CMK (cell line): ENCODE results near the gene FERMT2.
"Not testable (repeated sequence)": the region's sequence is repeated elsewhere in the genome, so short reads cannot be mapped to it uniquely, and the experiment has no call there.

Experiments used
- DNase-seq: peaks from one replicate; pipeline ENCODE4 v3.0.0-alpha.2; 2010; ENCODE audit warnings: low read depth

Gene FERMT2

DNA sequence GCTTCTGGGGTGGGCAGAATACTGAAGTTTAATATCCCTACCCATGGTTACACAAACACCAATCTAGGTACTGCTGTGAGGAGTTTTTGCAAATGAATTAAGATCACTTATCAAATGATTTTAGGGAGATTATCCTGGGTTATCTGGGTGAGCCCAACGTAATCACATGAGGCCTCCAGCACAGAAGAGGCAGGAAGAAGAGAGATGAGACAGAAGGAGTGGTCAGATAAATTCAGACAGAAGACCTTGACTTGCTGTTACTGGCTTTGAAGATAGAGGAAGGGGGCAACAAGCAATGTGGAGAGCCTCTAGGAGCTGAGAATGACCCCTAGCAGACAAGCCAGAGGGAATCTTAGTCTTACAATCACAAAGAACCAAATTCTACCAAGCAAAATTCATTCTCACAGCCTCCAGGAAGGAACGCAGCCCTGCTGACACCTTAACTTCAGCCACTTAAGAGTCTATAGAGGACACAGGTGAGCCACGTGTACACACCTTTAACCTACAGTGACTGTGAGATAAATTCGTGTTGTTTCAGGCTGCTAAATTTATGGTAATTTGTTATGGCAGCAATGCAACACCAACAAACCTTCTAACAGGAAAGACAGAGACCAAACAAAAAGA lies 49.4 kb downstream of the FERMT2 start:
- DNase-seq = no peak

DNA sequence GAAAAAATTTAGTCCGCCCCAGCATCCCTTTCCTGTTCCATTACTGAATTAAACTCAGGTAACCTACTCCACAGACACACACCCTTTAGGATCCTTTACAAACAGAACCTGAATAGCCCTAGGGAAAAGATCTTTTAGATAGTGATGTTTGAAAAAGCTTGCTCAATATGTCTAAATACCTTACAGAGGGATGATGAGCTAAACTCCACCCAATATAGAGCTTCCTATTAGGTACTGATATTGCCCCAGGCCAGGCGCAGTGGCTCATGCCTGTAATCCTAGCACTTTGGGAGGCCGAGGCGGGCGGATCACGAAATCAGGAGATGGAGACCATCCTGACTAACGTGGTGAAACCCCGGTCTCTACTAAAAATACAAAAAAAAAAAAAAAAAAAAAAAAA lies 50.1 kb downstream of the FERMT2 start:
- no peak for DNase-seq

DNA sequence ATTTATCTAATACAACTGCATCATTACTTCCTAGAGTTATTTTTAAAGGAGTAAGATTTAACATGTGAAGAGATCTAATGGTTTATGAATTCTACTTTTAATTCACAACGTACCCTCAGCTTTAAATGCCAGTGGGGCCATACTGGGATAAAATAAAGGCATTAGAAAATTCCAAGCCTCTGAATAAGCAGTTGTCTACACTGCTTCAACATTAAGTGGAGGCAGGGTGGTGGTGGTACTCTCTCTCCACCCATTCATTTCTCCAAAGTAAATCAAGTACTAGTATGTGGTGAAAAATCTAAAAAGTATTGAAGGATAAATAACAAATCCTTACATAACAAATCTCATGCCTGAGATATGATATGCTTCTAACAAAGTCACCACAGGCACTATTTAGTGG lies 52.4 kb downstream of the FERMT2 start:
- DNase-seq = no peak

DNA sequence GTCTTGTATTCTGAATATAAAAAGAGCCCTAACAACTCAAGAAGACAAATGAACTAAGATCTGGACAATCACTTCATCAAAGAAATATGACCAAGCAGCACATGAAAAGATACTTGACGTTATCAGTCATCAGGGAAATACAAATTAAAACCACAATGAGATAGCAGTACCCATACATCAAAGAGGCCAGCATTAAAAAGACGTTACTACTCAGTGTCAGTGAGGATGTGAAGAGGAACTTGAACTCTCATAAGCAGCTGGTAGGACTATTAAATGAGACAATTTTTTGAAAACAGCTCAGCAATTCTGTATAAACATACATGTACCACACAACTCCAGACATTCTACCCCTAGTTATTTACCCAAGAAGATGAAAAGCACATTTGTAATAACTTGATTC lies 55.9 kb downstream of the FERMT2 start:
- DNase-seq = no peak

DNA sequence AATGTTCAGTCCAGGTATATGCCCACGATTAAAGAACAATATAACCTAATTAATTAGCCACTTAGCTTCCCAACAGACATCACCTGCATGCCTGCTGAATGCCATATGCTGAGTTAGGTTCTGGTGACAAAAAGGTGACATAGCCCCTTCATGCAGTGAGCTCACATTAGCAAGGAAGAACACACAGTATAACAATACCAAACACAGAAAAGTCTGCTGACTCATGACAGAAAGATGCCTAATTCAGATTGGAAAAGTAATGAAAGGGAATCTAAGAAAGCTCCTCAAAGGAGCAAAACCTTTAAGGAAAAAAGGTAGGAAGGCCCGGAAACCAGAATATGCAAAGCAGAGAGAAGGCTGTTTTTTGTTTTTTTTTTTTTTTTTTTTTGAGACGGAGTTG lies 59.0 kb downstream of the FERMT2 start:
- DNase-seq = no peak

DNA sequence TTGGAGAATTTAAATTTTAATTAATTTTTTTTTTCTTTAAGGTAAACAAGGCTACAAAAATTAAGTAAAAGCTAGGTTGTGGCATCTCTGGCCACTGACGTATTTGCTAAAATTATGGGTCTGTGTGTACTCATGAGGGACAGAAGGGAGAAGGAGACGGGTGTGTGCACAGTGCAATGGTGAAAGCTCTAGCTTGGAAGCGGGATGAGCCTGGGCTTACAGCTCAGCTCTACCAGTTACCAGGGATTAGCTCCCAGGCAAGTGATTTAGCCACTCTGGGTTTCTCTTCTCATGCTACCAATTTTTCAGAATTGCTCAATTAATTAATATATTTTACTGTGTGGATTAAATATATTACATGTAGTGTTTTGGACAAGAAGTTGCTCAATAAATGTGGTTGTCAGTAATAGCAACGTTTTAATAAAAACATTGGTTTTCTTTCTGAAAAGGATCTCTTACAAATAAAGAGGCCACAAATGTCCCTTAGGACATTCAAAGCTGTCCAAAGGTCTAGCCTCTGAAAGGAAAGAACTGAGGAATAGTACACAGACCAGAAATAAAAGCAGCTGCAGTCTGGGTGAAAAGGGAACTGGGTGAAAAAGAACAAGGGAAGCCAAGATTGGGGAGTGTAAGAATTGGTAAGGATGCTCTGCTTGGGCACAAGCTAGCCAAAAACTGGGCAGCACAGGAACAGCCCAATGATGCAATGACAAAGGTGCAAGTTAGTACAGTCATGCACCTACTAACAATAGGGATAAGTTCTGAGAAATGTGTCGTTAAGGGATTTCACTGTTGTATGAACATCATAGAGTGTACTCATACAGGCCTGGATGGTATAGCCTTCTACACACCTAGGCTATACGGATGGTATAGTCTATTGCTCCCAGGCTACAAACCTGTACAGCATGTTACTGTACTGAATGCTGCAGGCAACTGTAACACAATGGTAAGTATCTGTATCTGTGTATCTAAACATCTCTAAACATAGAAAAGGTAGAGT lies 61.7 kb downstream of the FERMT2 start:
- DNase-seq = no peak

DNA sequence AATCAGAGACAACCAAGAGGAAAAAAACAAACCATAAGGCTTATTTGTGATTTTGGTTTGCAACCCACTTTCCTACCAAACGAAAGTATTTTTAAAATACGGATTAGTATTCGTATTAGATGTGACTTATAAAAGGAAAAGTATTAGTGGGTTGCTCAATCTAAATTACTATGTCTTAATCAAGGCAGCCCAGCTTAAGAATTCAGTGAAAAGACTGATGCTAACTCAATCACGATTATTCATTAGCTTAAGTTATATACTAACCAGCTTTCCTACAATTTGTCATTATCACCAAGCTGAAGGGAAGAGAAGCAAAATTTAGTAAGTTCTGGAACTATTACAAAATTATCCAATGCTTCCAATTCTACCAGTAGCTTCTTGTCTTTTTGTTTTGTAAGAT lies 62.7 kb downstream of the FERMT2 start:
- DNase-seq = no peak

DNA sequence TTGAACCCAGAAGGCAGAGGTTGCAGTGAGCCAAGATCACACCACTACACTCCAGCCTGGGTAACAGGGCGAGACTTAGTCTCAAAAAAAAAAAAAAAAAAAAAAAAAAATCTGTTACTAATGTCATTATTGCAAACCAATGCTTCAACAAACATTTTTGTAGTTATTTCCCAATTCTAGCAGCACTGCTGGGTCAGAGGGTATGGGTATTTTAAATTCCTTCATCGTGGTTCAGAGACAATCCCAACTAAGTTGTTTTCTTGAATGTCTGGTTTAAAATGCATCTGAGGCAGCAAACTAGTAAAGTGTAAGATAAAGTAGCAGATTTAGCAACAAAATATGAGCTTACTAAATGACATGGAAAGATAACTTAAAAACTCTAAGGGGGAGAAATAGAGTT lies 65.6 kb downstream of the FERMT2 start:
- no peak for DNase-seq

DNA sequence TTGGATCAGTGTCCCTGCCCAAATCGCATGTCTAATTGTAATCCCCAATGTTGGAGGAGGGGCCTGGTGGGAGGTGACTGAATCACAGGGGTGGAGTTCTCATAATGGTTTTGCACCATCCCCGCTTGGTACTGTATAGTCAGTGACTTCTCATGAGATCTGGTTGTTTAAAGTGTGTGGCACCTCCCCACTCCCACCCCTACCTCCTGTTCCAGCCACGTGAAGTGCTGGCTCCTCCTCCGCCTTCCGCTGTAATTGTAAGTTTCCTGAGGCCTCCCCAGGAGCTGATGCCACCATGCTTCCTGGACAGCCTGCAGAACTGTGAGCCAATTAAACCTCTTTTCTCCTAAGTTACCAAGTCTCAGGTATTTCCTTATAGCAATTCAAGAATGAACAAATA lies 67.2 kb downstream of the FERMT2 start:
- DNase-seq = no peak

DNA sequence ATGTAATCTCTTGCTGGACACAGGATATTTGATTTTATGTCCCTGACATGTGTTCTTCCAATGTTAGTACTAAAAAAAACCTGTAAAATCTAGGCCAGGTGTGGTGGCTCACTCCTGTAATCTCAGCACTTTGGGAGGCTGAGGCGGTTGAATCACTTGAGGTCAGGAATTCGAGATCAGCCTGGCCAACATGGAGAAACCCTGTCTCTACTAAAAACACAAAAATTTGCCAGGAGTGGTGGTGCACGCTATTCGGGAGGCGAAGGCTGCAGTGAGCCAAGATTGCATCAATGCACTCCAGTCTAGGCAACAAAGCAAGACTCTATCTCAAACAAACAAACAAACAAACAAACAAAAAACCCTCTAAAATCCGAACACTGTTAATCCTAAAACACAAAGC lies 68.0 kb downstream of the FERMT2 start:
- no peak for DNase-seq

DNA sequence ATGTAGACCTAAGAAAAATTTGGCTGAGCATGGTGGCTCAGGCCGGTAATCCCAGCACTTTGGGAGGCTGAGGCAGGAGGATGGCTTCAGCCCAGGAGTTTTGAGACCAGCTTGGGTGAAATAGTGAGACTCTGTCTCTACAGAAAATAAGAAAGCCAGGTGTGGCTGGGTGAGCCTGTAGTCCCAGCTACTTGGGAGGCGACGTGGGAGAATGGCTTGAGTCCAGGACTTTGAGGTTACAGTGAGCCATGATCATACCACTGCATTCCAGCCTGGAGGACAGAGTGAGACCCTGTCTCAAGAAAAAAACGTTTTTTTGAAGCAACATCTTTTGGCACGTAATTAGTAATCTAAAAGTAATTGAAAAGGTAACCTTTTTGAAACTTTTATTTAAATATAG lies 70.9 kb downstream of the FERMT2 start:
- no peak for DNase-seq

DNA sequence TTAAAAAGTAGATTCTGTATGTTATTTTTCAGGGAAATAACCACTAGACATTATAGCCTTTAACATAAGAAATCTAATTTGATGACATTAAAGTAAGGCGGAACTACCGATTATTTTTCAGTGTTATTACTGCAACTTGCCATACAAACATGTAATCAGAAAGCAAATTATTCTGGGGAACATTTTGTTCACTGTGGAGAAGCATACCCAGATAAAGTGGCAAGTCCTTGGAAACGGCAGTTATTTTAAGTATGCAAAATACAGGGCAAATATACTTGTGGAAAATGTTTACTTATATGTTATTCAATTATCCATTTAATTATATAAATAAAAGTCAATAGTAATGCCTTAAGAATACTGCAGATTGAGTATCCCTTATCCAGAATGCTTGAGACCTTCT lies 71.9 kb downstream of the FERMT2 start:
- no peak for DNase-seq

DNA sequence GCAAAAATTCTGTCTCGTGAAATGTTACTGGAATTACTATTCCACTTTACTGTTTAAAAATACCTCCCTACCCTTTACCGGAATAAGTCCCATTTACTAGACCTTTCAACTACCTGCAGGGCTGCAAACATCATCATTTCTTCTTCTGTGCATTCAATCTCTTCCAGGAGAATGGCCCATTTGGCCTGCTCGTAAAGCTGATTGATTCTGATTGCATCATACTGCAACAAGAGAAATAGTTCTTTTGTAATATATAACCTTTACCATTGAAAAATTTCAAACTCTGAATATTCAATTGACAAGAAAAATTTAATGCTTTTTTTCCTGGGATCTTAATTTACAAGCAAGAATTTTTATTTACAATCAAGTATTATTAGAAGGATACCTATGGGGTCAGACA lies 72.4 kb downstream of the FERMT2 start:
- no peak for DNase-seq

DNA sequence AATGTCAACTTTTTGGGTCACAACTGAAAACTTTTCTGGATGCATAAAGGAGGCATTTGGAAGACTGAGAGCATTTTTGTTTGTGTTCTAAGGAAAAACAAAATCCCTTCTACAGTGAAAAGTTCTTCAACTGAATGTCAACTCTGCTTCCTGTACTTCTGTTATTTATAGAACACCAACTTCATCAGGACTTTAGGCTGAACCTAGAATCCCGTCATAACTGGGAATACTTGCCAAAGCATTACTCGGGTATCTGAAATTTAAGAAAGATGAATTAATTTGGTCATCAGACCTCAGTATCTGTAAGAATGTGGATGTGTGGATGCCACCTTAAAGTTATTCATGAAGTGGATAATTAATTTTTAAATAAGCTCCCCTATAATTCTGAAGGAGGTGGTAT lies 73.2 kb downstream of the FERMT2 start:
- DNase-seq = no peak

DNA sequence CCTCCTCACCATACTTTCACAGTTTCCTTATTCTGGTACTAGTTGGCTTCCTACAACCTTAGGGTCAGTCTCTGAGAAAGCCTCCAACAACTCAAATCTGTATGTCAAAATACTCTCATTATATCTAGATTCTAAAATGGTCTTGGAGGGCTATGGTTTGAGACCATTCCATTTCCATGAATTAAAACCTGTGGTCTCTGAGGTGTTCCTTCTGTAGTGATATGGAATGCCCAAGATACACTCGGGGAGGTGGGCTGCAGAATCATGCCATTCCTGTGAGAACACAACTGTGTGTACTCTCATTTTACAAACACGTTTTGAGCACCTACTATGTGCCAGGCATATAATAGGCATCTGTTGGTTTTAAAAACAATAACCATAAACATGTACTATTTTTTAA lies 74.0 kb downstream of the FERMT2 start:
- DNase-seq = no peak

DNA sequence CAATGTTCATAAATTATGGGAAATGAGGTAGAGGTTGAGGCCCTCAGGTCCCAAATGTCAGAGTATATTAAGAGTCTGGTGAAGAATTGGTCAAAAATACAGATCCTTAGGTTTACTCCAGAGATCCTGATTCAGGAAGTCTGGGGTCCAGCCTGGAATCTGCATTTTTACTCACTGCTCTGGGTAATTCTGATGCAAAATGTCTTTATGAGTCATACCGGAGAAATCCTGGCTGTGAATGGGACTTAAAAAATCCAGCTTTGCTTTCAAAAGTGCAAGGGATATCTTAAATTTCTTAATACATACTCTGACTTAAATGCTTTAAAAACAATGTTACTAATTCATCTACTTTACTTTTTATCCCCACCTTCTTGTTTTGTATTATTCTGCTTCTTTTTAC lies 74.5 kb downstream of the FERMT2 start:
- no peak for DNase-seq

DNA sequence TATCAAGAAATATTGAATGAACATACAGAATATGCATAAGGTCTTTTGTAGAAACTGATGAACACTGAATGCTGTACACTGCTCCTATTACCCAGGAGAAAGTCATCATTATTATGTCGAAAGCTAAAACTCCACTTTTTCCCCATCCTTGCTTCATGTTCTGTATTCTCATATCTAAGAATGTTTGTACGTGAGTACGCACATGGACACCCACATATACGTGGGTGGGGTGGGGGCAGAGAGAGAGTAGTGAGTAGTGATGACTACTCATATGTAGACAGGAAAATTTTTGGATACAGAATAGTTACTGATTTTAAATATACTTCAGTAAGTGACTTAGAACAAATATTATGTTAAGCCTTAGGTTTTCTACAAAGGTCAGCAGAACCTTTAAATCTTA lies 75.1 kb downstream of the FERMT2 start:
- DNase-seq = no peak

DNA sequence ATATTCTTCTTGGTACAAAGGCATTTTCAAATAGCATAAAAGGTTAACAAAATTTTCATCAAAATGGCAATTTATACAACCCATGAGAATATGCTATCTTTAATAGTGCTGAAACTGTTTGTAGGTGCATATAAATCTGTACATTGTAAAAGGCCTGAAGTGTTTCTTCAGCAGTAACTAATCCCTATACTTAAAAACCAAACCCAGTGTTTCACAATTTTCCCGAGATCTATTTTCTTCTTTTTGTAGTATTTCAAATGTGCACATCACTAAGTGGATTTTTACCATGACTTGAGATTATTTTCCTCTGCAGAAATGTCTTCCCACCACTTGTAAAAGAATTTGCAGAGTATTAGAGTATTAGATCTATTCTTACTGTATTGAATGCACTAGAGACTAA lies 76.5 kb downstream of the FERMT2 start:
- DNase-seq = no peak

DNA sequence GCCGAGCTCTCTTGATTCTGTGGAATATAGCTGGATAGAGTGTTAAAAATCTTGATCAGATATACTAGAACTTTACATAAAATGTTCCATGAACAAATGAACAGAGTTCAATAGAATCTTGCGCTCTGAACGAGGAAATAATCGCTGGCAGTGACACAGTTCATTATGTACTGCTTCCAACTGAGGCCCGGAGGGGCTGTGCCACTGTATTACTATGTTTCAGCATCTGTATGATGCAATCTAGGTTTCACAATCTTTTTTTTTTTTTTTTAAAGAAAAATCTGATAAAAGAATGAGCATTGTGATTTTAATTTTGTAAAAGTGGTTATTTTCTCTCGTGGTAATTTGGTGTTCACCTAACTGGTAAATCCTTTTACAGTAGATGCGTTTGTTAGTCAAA lies 77.2 kb downstream of the FERMT2 start:
- no peak for DNase-seq

DNA sequence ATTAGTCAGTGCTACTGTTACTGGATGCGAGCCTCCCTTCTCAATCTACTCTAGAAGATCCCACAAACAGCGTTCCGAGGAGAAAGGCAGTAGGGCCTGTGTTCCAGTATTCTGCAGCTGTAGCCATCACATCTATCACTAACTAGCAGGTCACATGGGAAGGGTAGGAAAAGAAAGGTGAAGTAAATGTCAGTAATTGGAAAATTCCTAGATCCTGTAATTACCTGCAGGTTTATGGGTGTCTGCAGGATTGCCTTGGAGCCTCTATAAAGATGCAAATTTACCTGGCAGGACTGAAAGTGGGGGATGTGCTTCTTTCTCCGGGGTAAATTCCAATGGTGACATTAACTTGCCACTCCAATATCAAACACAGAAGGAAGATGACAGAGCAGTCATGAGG lies 77.8 kb downstream of the FERMT2 start:
- no peak for DNase-seq

DNA sequence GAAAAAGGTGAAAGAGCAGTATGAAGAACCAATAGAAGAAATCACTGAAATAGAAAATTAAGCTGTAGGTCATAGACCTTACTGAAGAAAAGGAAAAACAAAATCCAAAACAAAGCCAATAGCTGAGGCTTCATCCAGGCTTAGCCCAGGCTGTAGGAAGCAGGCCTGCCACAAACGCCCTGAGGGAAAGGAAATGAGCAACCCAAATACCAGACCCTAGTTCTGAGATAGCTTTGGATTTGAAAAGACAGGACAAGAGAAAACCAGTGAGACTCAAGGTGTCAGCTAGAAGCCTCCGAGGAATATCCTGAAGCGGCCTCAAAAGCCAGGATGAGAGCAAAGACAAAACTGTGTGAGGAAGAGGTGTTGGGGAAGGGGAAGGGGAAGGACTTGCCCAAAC lies 79.2 kb downstream of the FERMT2 start:
- no peak for DNase-seq

DNA sequence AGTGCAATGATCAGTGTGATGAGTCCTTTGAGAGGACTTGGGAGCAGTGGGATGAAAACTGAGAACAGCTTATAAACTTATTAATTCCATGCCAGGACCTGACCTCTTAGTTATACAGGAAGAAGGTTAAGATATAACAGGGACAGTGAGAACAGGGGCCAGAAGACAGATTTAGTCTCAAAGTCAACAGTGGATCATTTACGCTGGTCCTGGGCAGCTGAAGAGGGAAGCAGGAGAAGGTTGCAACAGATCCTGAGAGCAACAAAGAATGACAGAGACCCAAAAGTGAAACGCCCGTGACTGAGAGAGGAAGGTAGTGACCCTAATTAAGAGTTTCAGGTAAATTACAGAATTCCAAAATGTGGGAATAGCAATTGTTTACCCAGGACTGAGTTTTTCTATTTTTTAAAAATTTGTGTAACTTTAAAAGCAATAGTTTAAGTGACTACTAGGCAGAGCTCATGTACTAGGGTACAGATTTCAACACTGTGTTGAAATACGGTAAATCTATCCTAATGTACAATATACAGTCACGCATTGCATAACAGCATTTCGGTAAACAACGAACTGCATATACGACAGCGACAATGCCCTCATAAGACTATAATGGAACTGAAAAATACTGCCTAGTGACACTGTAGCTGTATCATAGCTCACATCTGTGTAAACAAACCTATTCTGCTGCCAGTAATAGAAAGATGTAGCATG lies 81.8 kb downstream of the FERMT2 start:
- no peak for DNase-seq

DNA sequence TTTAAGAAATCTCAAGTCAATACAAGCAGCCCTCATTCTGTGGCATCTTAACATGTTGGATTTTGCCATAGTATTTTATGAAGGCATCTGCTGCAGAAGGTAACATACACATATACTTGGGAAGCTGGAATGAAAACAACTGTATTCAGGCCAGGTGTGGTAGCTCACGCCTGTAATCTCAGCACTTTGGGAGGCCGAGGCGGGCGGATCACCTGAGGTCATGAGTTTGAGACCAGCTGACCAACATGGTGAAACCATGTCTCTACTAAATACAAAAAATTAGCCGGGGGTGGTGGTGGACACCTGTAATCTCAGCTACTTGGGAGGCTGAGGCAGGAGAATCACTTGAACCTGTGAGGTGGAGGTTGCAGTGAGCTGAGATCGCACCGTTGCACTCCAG lies 86.0 kb downstream of the FERMT2 start:
- DNase-seq = not testable (repeated sequence)
